IPS-18c (cell line): Measurements from ENCODE around the gene CSE1L.
"Not testable (repeated sequence)": the region's sequence is repeated elsewhere in the genome, so short reads cannot be mapped to it uniquely, and the experiment has no call there.

Source experiments
- H3K4me3 ChIP-seq: 2 replicates; pipeline ENCODE4 v1.7.0; 2013; ENCODE audit warnings: low read depth, mild to moderate bottlenecking, low read length, moderate library complexity; ENCODE audit not compliant: insufficient read depth
- H3K9me3 ChIP-seq: one replicate; pipeline ENCODE4 v1.6.1; 2013; ENCODE audit warnings: mild to moderate bottlenecking, low read length, moderate library complexity; ENCODE audit not compliant: control insufficient read depth, insufficient read depth

CSE1L gene, protein sequence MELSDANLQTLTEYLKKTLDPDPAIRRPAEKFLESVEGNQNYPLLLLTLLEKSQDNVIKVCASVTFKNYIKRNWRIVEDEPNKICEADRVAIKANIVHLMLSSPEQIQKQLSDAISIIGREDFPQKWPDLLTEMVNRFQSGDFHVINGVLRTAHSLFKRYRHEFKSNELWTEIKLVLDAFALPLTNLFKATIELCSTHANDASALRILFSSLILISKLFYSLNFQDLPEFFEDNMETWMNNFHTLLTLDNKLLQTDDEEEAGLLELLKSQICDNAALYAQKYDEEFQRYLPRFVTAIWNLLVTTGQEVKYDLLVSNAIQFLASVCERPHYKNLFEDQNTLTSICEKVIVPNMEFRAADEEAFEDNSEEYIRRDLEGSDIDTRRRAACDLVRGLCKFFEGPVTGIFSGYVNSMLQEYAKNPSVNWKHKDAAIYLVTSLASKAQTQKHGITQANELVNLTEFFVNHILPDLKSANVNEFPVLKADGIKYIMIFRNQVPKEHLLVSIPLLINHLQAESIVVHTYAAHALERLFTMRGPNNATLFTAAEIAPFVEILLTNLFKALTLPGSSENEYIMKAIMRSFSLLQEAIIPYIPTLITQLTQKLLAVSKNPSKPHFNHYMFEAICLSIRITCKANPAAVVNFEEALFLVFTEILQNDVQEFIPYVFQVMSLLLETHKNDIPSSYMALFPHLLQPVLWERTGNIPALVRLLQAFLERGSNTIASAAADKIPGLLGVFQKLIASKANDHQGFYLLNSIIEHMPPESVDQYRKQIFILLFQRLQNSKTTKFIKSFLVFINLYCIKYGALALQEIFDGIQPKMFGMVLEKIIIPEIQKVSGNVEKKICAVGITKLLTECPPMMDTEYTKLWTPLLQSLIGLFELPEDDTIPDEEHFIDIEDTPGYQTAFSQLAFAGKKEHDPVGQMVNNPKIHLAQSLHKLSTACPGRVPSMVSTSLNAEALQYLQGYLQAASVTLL

DNA sequence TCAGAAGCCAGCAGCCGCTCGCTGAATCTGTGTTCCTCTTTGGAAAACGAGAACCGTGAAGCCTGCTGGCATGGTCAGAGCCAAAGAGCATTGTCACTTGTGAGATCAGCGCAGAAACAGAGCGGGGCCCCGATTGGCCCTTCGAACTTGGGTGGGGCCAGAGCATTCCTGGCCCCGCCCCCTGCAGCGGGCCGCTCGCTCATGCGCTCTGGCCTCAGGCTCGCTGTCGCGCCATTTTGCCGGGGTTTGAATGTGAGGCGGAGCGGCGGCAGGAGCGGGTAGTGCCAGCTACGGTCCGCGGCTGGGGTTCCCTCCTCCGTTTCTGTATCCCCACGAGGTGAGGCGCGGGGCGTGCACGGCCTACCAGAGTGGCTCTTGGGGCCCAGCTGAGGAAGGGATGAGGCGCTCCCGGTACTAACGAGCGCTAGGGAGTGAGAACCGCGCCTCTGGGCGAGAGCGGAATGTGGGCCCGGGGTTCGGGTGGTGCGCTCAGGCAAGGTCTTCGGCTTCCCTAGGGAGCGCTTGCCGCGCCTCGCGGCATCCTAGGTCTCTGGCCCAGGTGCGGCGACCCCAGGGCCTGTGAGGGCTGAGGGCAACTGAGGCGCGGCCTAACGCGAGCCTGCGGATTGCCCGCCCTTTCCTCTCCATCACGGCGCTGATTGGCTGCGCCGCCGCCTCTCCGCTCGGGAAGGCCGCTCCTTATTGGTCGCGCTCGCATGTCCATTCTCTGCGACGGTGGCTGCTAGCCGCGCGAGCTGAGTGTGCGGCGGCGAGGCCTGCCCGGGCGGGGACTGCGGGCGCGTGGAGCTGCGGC, at the start of gene CSE1L:
TSS of gene CSE1L (plus strand) at position 226 of the 814 bp plus-strand sequence. CDS start 12,152 bp downstream, outside the sequence.
- Histone ChIP-seq H3K4me3 (peak within 1 kb of the TSS; percentile 100), H3K9me3 (peaks cover 2% of the 10 kb centered on the region)

DNA sequence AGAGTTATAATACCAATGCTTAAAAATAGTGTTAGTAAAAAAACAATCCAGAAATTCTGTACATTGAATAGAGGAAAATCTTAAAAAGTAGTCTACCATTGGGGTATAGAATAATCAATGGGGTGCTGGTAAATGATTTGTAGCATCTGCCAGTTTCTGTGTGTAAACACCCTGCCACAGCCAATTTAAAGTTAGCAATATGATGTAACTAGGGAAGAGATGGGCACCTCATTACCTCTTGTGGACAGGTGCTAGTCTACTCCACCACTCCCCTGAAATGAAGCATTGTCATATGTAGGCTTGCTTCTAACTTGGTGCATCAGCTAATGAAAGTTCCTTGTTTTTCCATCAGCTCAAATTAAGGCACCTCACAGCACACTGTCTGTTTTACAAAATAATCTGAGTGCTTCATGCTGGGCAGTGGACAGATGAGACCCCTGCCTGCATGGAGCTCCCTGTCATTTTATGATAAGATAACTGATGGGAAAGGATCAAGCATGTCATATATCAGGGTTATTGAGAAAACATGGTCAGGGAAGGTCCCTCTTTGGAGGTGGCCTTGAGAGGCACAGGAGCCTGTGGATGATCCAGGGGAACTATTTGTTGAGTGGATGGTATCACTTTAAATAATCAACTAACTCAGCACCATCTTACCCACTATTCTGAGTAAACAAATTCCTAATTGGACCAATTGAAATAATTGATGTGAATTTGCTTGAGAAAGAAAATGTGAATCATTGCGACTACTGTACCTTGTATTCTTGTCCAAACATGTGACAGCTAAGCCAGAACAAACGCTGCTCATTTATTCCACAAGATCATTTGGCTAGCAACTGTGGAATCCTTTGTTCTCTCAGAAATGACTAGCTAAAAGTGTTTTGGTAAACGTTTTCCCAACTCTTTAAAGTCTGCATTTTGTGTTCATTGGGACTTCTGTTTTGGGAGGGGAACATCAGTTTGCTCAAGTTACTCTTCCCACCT, 45.9 kb upstream of the CSE1L start:
- Histone ChIP-seq H3K4me3 (no peak overlapping the region), H3K9me3 (no peaks in the 10 kb centered on the region)

DNA sequence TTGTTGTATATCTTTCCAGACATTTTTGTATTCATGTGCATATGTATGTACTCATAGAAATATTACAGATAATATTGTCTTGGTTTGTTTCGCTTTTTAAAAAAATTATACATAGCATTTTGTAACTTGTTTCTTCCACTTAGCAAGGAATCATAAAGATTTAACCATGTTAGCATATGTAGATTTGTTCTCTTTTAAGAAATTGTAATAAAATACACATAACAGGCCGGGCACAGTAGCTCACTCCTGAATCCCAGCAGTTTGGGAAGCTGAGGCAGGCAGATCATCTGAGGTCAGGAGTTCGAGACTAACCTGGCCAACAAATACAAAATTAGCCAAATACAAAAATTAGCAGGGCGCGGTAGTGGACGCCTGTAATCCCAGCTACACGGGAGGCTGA, 44.4 kb upstream of the CSE1L start:
- Histone ChIP-seq H3K9me3 (no peaks in the 10 kb centered on the region), H3K4me3 (no peak overlapping the region)

DNA sequence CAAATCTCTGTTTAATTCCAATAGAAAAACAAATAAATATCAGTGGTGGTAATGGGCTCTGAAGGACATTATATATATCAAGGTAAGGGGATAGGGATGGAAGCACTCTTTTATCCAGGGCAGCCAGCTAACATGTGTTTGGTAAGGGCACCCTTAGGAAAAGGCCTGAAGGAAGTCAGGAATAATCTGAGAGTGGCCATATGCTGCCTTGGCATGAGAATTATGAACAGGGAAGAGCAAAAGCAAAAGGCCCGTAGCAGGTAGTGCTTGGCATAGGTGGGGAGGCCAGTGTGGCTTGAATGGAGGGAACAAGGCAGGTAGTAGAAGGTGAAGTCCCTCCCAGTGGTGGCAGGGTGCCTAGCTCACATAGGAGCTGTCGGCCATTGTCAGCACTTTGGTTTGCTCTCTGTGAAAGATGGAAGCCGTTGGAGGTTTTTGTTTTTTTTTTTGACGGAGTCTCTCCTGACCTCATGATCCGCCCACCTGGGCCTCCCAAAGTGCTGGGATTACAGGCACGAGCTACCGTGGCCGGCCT, 39.6 kb upstream of the CSE1L start:
- Histone ChIP-seq H3K9me3 (no peaks in the 10 kb centered on the region), H3K4me3 (no peak overlapping the region)

DNA sequence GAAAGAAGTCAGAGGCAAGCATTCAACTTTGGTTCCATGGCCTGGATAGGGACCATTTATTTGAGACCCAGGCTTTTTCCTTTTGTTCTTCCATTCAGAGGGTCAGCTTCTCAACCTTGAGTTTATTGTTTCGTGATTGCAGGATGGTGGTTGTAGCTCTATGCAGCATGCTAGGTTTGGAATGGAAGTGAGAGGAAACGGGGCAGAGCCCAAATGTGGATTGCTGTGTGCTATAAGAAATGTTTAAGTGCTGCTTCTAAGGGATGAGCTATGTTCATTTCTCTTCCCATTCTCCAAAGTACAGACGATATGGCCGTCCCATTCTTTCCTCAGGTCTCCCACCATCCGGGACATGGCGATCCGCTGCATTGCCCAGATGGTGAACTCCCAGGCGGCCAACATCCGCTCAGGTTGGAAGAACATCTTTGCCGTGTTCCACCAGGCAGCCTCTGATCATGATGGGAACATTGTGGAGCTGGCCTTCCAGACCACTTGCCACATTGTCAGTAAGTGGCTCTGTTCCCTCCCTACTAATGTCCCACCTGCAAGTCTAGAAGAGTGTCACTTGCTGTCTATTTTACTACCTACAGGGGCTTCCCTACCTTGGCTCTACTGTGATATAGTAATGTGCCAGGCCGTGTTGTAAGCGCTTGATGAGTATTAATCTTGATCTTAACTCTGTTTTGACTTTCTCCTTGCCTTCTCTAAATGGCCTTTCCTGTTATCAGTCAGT, 36.0 kb upstream of the CSE1L start:
- Histone ChIP-seq H3K4me3 (no peak overlapping the region), H3K9me3 (no peaks in the 10 kb centered on the region)

DNA sequence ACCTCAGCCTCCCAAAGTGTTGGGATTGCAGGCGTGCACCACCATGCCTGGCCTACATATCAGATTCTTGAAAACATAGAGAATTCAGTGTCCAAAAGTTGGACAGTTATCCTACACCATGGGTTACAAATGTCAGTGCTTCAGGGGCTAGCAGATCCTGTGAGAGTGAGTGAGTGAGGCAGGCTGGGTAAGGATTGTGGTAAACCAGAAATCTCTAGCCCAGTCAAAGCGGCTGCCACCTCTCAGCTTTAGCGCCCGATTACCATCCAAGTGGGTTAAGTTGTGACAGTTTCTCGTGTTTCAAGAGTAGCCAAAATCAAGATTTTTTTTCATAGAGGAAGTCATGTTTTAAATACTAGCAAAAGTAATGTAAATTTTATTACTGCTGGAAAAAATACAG, 21.9 kb upstream of the CSE1L start:
- no peak overlapping the region for H3K4me3 ChIP-seq
- H3K9me3 ChIP-seq = no peaks in the 10 kb centered on the region

DNA sequence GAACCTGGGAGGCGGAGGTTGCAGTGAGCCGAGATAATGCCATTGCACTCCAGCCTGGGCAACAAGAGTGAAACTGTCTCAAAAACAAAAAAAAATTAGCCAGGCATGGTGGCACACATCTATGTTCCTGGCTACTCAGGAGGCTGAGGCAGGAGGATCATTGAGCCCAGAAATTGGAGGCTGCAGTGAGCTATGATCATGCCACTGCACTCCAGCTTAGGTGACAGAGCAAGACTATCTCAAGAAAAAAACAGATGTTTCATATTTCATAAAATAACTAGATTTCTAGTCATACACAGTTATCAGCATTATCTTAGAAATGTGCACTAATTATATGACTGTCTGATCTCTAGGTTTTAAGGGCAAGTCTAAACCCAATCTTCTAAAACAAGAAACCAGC, 17.9 kb upstream of the CSE1L start:
- H3K4me3 ChIP-seq, H3K9me3 ChIP-seq: not testable (repeated sequence)

DNA sequence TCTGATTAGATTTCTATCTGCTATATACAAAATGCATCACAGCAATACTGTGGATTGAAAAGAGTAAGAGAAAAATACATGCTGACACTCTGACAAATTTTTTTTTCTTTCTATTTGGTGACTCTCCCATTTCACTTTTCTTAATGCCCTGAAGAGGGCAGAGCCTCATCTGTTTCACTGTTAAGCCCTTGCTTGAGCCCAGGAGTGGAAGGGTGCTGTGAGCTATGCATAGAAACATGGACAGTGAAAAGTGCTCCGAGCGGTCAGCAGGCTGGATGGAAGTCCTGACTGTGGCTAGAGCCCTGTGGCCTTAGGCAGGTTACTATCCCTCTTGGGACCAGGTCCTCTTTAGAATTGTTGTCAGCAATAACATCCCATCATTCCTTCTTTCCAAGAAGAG, 17.4 kb upstream of the CSE1L start:
- H3K9me3 ChIP-seq = no peaks in the 10 kb centered on the region
- H3K4me3 ChIP-seq = no peak overlapping the region

DNA sequence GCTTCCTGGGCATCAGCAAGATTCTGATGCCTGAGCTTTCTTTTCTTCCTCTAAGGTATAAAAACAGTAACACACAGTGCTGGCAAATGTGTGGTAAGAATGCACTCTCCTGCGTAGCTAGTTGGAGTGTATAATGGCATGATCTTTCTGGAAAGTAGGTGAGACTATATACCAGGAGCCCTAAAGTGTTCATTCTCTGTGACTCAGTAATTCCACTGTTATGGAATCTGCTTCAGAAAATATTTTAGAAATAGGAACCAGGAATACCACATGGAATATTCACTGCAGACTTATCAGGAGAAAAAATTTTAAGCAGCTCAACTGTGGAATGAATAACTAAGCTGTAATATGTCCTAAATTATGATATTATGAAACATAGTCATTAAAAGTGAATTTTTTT, 16.9 kb upstream of the CSE1L start:
- no peaks in the 10 kb centered on the region for H3K9me3 ChIP-seq

DNA sequence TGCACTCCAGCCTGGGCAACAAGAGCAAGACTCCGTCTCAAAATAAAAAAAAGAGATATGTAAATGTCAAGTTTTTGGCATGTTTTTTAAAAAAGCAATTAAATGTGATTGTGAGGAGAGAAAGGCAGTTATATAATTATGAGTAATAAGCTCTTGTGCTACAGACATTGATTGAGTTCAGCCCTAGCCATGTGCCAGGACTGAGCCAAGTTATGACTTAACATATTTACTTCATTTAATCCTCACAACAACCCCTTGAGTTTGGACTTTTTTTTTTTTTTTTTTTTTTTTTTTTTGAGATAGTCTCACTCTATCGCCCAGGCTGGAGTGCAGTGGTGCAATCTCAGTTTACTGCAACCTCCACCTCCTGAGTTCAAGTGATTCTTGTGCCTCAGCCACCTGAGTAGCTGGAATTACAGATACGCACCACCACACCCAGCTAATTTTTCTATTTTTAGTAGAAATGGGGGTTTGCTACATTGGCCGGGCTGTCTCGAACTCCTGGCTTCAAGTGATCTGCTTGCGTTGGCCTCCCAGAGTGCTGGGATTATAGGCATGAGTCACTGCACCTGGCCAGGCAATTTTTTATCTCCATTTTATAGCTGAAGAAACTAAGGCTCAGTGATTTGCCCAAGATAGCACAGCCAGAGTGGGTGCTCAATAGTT, 15.0 kb upstream of the CSE1L start:
- no peaks in the 10 kb centered on the region for H3K9me3 ChIP-seq
- no peak overlapping the region for H3K4me3 ChIP-seq

More for the DNA sequence above, 16.9 kb upstream of the CSE1L start:
- H3K4me3 ChIP-seq = no peak overlapping the region

DNA sequence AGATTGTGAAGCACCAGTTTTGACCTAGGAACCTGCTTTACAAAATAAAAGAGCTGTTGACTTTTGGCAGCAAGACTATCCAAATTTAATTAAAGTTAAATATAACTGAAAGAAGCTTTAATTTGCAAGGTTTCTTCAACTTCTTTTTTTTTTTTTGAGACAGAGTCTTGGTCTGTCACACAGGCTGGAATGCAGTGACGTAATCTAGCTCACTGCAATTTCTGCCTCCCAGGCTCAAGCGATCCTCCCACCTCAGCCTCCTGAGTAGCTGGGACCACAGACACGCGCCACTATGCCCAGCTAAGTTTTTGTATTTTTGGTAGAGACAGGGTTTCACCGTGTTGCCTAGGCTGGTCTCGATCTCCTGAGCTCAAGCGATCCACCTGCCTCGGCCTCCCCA, 13.7 kb upstream of the CSE1L start:
- Histone ChIP-seq H3K9me3 (no peaks in the 10 kb centered on the region), H3K4me3 (no peak overlapping the region)

DNA sequence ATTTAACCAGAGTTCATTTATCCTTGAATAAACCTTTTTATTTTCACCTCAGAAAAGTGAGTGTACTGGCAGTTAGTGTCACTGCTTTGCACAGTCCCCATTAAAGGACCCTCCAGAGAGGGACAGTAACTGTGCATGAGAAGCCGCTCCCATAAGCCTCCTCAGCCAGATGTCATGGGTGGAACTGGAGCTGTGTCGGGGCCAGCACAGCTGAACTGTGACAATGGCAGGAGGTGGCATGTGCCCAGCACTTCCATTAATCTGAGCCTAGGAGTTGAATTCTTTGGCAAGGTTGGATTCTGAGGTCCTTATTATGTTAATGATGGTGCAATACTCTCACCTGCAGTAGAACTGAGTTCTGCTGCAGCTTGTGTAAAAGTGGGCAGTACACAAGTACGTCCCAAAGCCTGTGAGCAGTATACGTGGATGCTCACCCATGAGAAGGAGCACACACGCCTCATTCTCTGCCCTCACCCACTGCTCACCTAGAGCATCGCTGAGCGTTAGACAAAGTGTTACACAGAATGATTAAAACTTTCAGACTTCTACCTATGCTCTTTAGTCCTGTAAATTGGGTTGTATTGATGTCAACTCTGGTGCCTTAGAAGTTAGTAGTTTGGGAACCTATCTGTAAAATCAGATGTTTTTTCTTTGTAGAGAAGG, 11.9 kb upstream of the CSE1L start:
- Histone ChIP-seq H3K9me3 (no peaks in the 10 kb centered on the region), H3K4me3 (no peak overlapping the region)

DNA sequence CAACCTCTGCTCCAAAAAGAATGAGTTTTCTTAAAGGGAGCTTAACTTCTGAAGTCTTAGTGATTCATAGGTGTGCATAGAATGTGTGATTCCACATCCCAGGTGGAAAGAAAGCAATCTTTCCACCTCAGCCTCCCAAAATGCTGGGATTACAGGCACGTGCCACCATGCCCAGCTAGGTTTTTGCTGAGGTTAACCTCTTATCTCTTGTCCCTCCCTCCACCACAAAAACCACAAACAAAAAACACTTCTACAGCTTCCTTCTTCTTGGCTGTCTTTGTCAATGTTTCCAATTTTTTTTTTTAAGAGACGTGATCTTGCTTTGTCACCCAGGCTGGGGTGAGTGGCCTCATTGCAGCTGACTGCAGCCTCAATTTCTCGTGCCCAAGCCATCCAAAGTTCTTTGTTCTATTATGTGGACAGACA, 8.1 kb upstream of the CSE1L start:
- no peak overlapping the region for H3K4me3 ChIP-seq
- H3K9me3 ChIP-seq = no peaks in the 10 kb centered on the region

DNA sequence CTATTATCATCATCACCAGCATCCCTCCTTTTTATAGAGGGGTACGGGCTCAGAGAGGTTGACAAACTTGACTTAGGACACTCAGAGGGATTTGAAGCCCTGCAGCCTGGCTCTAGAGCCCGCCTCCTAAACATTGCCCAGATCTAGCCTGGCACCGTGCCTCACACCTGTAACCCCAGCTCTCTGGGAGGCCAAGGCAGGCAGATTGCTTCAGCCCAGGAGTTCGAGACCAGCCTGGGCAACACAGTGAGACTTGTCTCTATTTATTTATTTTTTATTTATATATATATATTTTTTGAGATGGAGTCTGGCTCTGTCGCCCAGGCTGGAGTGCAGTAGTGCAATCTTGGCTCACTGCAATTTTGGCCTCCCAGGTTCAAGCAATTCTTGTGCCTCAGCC, 6.3 kb upstream of the CSE1L start:
- Histone ChIP-seq H3K9me3 (no peaks in the 10 kb centered on the region), H3K4me3 (no peak overlapping the region)

DNA sequence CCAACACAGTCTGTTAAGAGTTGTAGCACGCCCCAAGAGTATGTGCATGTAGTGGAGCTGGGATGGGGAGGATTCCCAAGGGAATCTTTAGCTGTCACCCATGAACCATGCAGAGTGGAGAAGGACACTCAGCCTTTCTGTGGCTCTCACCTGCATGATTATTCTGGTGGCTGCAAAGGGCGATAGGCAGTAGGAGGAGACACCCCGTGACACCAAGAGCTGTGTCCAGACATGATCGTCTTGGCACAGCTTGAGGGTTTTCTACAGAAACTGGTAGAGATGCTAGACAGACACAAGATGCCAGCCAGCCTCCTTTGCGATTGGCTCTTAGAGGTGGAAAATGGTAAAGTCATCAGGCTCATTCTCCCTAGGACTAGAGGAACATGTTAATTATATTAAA, 3.1 kb upstream of the CSE1L start:
- Histone ChIP-seq H3K9me3 (peaks cover 2% of the 10 kb centered on the region), H3K4me3 (no peak overlapping the region)
